HepG2 (cell line): ENCODE results near the gene U2AF2. TPM values are rescaled to one million over a fixed set of nuclear protein-coding genes. Genes with fewer than 3 reads are reported as not detected.

ENCODE experiments used
- MED1 ChIP-seq: sonication (generic); formaldehyde crosslinking; IDR thresholded peaks from 2 replicates; pipeline ENCODE4 v1.4.0; 2020; ENCODE audit warnings: missing genetic modification reagents
- TCF7L2 ChIP-seq: IDR thresholded peaks from 2 replicates; pipeline ENCODE4 v1.6.1; 2011; ENCODE audit warnings: mild to moderate bottlenecking, low read depth, low read length, moderate library complexity
- ZNF451 ChIP-seq: sonication (generic); formaldehyde crosslinking; IDR thresholded peaks from 2 replicates; pipeline ENCODE4 v1.5.0; 2020; ENCODE audit warnings: mild to moderate bottlenecking, missing genetic modification reagents
- ZNF614 ChIP-seq: IDR thresholded peaks from 2 replicates; pipeline ENCODE4 v1.6.1; 2018; ENCODE audit warnings: missing biosample characterization, missing genetic modification reagents, inconsistent platforms, borderline replicate concordance
- ZNF646 ChIP-seq: sonication (generic); formaldehyde crosslinking; IDR thresholded peaks from 2 replicates; pipeline ENCODE4 v1.9.0; 2021; ENCODE audit warnings: mild to moderate bottlenecking, missing genetic modification reagents
- polyA plus RNA-seq, 8 experiments: library from polyadenylated mRNA; depleted of rRNA in 3 of 8; stranded (reverse) in 7 of 8; unstranded in 1 of 8; fragments of >200 nt; fragmentation: Illumina TruSeq in 4 of 8; extraction: Trizol in 4 of 8; gene quantifications; 2 replicates each; pipeline versions ENCODE4 v1.2.1 to v1.2.3, GENCODE V29; 2011 to 2016; ENCODE audit warnings: low read depth in 4 of 8, missing spikeins in 1 of 8, mixed read lengths in 1 of 8; ENCODE audit not compliant: insufficient read depth in 1 of 8
- total RNA-seq, 5 experiments: library from RNA; depleted of rRNA; stranded (reverse); fragments of >200 nt; fragmentation: Illumina TruSeq; extraction: Trizol; gene quantifications; 2 replicates each; pipeline ENCODE4 v1.2.3, GENCODE V29; 2016; ENCODE audit warnings: low read depth in 1 of 5
- TF ChIP-seq, protein P1 (sequence below): sonication (generic); formaldehyde crosslinking; IDR thresholded peaks from 2 replicates; pipeline ENCODE4 v1.9.0; 2022; ENCODE audit warnings: low read depth, missing genetic modification reagents
- TF ChIP-seq, protein P2 (sequence below), 2 experiments: sonication (generic) in 1 of 2; formaldehyde crosslinking in 1 of 2; IDR thresholded peaks; 2 replicates each; pipeline versions ENCODE4 v1.4.0 to v1.6.1; 2016 to 2020; ENCODE audit warnings: borderline replicate concordance in 1 of 2, low read depth in 1 of 2, mild to moderate bottlenecking in 1 of 2, missing genetic modification reagents in 1 of 2
- TF ChIP-seq, protein P3 (sequence below): sonication (generic); formaldehyde crosslinking; IDR thresholded peaks from 2 replicates; pipeline ENCODE4 v1.4.0; 2020; ENCODE audit warnings: missing genetic modification reagents, low read depth, mild to moderate bottlenecking, borderline replicate concordance

The U2AF2 gene
- total and polyA plus RNA-seq, 2 of the 13 experiments (the other 11 are each of a cell fraction or from before 2014, with no cell fraction given): 84.3 to 124 TPM

GRCh38 chr19:55624109-55625003 lies 30.5 kb upstream of the U2AF2 start, which contains the start of gene ZNF784 (continued):
- no peak for TF ChIP-seq ZNF646
- TF ChIP-seq, protein P1, sequence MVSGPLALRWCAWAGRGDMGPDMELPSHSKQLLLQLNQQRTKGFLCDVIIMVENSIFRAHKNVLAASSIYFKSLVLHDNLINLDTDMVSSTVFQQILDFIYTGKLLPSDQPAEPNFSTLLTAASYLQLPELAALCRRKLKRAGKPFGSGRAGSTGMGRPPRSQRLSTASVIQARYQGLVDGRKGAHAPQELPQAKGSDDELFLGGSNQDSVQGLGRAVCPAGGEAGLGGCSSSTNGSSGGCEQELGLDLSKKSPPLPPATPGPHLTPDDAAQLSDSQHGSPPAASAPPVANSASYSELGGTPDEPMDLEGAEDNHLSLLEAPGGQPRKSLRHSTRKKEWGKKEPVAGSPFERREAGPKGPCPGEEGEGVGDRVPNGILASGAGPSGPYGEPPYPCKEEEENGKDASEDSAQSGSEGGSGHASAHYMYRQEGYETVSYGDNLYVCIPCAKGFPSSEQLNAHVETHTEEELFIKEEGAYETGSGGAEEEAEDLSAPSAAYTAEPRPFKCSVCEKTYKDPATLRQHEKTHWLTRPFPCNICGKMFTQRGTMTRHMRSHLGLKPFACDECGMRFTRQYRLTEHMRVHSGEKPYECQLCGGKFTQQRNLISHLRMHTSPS: no peak
- TF ChIP-seq, protein P2, sequence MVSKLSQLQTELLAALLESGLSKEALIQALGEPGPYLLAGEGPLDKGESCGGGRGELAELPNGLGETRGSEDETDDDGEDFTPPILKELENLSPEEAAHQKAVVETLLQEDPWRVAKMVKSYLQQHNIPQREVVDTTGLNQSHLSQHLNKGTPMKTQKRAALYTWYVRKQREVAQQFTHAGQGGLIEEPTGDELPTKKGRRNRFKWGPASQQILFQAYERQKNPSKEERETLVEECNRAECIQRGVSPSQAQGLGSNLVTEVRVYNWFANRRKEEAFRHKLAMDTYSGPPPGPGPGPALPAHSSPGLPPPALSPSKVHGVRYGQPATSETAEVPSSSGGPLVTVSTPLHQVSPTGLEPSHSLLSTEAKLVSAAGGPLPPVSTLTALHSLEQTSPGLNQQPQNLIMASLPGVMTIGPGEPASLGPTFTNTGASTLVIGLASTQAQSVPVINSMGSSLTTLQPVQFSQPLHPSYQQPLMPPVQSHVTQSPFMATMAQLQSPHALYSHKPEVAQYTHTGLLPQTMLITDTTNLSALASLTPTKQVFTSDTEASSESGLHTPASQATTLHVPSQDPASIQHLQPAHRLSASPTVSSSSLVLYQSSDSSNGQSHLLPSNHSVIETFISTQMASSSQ (IDR thresholded peaks at IDR 0.05; ENCODE audit: low read depth): no peak
- TF ChIP-seq, protein P2 (CRISPR knock-in tag; IDR thresholded peaks at IDR 0.05; ENCODE audit: borderline replicate concordance): no peak
- TF ChIP-seq TCF7L2: no peak
- no peak for TF ChIP-seq ZNF451 (CRISPR knock-in tag)
- TF ChIP-seq, protein P3, sequence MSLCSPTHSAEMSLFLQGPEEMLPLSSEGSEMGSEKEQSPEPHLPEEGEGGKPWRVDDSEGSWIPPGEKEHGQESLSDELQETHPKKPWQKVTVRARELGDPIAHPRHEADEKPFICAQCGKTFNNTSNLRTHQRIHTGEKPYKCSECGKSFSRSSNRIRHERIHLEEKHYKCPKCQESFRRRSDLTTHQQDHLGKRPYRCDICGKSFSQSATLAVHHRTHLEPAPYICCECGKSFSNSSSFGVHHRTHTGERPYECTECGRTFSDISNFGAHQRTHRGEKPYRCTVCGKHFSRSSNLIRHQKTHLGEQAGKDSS (CRISPR knock-in tag): peak; percentile 47; the same call in 1 of the 2 replicates
- peak; percentile 45; the same call in 1 of the 2 replicates for TF ChIP-seq MED1 (CRISPR knock-in tag)
- no peak for TF ChIP-seq ZNF614
